Measurements from ENCODE around the gene HELZ2. TPM values are rescaled to one million over a fixed set of nuclear protein-coding genes. Genes with fewer than 3 reads are reported as not detected.

The HELZ2 gene
- total RNA-seq, 1 experiment from 2014 or later = 27.9 TPM

- no peak overlapping the region for H2AFZ ChIP-seq (ENCODE audit: low read length)
- H3K9me3 Mint-ChIP-seq = no peaks in the 10 kb centered on the region
- no peaks in the 10 kb centered on the region for H3K36me3 Mint-ChIP-seq (ENCODE audit: insufficient read depth in 1 of 3, low read depth in 3 of 3)
- peak overlapping the region; percentile 49 to 55; a peak in 3 of 5 replicates for H3K4me3 Mint-ChIP-seq
- H4K20me1 ChIP-seq (ENCODE audit: control insufficient read depth, insufficient read depth, insufficient read length) = no peaks in the 10 kb centered on the region
- TF ChIP-seq CTCF (conservative IDR thresholded peaks at IDR 0.05) = no peak; the same call in 1 of the 3 replicates
- H3K23ac ChIP-seq (ENCODE audit: insufficient read length, low read depth, low read length) = no peak overlapping the region
- no peak overlapping the region for H2BK5ac ChIP-seq (ENCODE audit: insufficient read length, low read length)
- no peak overlapping the region for H3K18ac ChIP-seq (ENCODE audit: insufficient read length, low read depth, low read length)
- H2BK12ac ChIP-seq (ENCODE audit: insufficient read length, low read depth, low read length) = no peak overlapping the region
- no peak overlapping the region for H3K27ac Mint-ChIP-seq
- H3K56ac ChIP-seq (ENCODE audit: insufficient read length, low read depth, low read length) = no peak overlapping the region
- H3K27me3 ChIP-seq (ENCODE audit: insufficient read depth, low read length) = no peaks in the 10 kb centered on the region
- H3K4me2 ChIP-seq (ENCODE audit: insufficient read depth, insufficient read length, low read length) = peak overlapping the region; percentile 9
- no peak overlapping the region for H2BK15ac ChIP-seq (ENCODE audit: low read depth, low read length)
- H4K5ac ChIP-seq (ENCODE audit: insufficient read length, low read depth, low read length) = no peak overlapping the region
- no CpG with 5 or more reads among the region's 27 CpGs for WGBS (ENCODE audit: extremely low coverage, insufficient read length, low lambda C conversion rate)
- H3K27me3 Mint-ChIP-seq (ENCODE audit: low read depth) = no peaks in the 10 kb centered on the region
- no peaks in the 10 kb centered on the region for H3K79me2 ChIP-seq (ENCODE audit: insufficient read depth, low read length)
- no peak for DNase-seq
- H3T11ph ChIP-seq (ENCODE audit: low read length) = no peak overlapping the region
- H3K9me3 ChIP-seq (ENCODE audit: control insufficient read depth, low read depth, low read length) = no peaks in the 10 kb centered on the region
- no peak overlapping the region for H3K4ac ChIP-seq (ENCODE audit: low read depth, low read length)
- no peaks in the 10 kb centered on the region for H3K23me2 ChIP-seq (ENCODE audit: insufficient read length, low read depth, low read length, poor library complexity, severe bottlenecking)
- H3K79me1 ChIP-seq (ENCODE audit: insufficient read depth, low read depth, low read length, poor library complexity, severe bottlenecking) = no peaks in the 10 kb centered on the region
- H3K27ac ChIP-seq (ENCODE audit: insufficient read length, low read depth, low read length) = no peak overlapping the region
- no peak overlapping the region for H4K8ac ChIP-seq (replicated peaks; ENCODE audit: insufficient read length, low read depth, low read length)
- H4K91ac ChIP-seq (ENCODE audit: insufficient read length, low read depth, low read length) = no peak overlapping the region
- H3K4me1 Mint-ChIP-seq = peaks cover 3 to 8% of the 10 kb centered on the region in 2 experiments; a peak in 3 of 4 replicates
- no peak overlapping the region; the same call in 1 of the 2 replicates for H3K14ac ChIP-seq (ENCODE audit: insufficient read depth, low read length)
- no peak overlapping the region for H2AK5ac ChIP-seq (ENCODE audit: insufficient read length, low read length)
- H2BK120ac ChIP-seq (ENCODE audit: low read depth, low read length, poor library complexity, severe bottlenecking) = no peak overlapping the region
- no peak overlapping the region for H3K9ac ChIP-seq (ENCODE audit: extremely low read depth, insufficient read length, low read length)
- no peaks in the 10 kb centered on the region for H3K4me1 ChIP-seq (ENCODE audit: insufficient read depth, low read length)
- H2BK20ac ChIP-seq (ENCODE audit: low read depth, low read length, poor library complexity, severe bottlenecking) = no peak overlapping the region
Observed at GRCh38 chr20:63538204-63539091, 35.6 kb downstream of the HELZ2 start.
